IMR-90 (cell line): ENCODE results near the gene CFAP97D1. TPM values are rescaled to one million over a fixed set of nuclear protein-coding genes. Genes with fewer than 3 reads are reported as not detected.

Source experiments
- ATAC-seq: fragments of 200-7000 bp; cut with Tn5 transposase; 2 replicates; pipeline ENCODE4 v1.9.1; 2020; ENCODE audit warnings: low read depth, mild to moderate bottlenecking, moderate library complexity
- BruUV-seq: library from RNA; stranded (reverse); fragments of 400-500 nt; replicated peaks from 2 replicates; lab custom pipeline; 2021; lab: Mats Ljungman, UMichigan
- CTCF ChIA-PET: fragments of 300-600 bp; formaldehyde crosslinking; extraction: SDS; loops from one replicate; lab custom pipeline; 2021; ENCODE audit warnings: antibody characterized with exemption; lab: Yijun Ruan, JAX
- POLR2A ChIA-PET: fragments of 300-600 bp; sonication (Branson Sonifier 250); formaldehyde crosslinking; loops from one replicate; lab custom pipeline; 2022; ENCODE audit warnings: antibody characterized with exemption; ENCODE audit not compliant: unreplicated experiment; lab: Charles Lee
- DNase-seq: peaks from one replicate; pipeline ENCODE4 v3.0.0; 2013
- H2AFZ ChIP-seq: replicated peaks from 2 replicates; pipeline ENCODE3; 2013; ENCODE audit warnings: low read length, mild to moderate bottlenecking; ENCODE audit not compliant: poor library complexity
- H2AK5ac ChIP-seq: 2 replicates; pipeline ENCODE4 v1.6.1; 2013; ENCODE audit warnings: low read depth, low read length, inconsistent platforms
- H2AK9ac ChIP-seq: replicated peaks from 2 replicates; pipeline ENCODE3; 2013; ENCODE audit warnings: mild to moderate bottlenecking, low read depth, low read length, moderate library complexity; ENCODE audit not compliant: poor library complexity
- H2BK120ac ChIP-seq: 2 replicates; pipeline ENCODE4 v1.6.1; 2013; ENCODE audit warnings: low read depth, low read length, inconsistent platforms
- H2BK15ac ChIP-seq: 3 replicates; pipeline ENCODE4 v1.6.1; 2013; ENCODE audit warnings: low read depth, low read length, inconsistent platforms
- H2BK20ac ChIP-seq: 2 replicates; pipeline ENCODE4 v1.6.1; 2013; ENCODE audit warnings: low read depth, mild to moderate bottlenecking, inconsistent platforms, low read length, moderate library complexity
- H2BK5ac ChIP-seq: 2 replicates; pipeline ENCODE4 v1.6.1; 2013; ENCODE audit warnings: mild to moderate bottlenecking, low read depth, low read length, inconsistent platforms; ENCODE audit not compliant: poor library complexity, severe bottlenecking
- H3K14ac ChIP-seq: replicated peaks from 2 replicates; pipeline ENCODE4 v1.6.1; 2013; ENCODE audit warnings: low read depth, low read length, inconsistent platforms
- H3K18ac ChIP-seq: 2 replicates; pipeline ENCODE4 v1.6.1; 2013; ENCODE audit warnings: low read depth, low read length, control low read depth
- H3K23ac ChIP-seq: 2 replicates; pipeline ENCODE4 v1.6.1; 2013; ENCODE audit warnings: low read depth, low read length, inconsistent platforms
- H3K27ac ChIP-seq: 2 replicates; pipeline ENCODE4 v1.5.1; 2013; ENCODE audit warnings: mild to moderate bottlenecking, control low read depth, low read length; ENCODE audit not compliant: insufficient read depth
- H3K27me3 ChIP-seq: 2 replicates; pipeline ENCODE4 v1.6.1; 2013; ENCODE audit warnings: low read length; ENCODE audit not compliant: control insufficient read depth, insufficient read depth
- H3K36me3 ChIP-seq: 2 replicates; pipeline ENCODE4 v1.6.1; 2013; ENCODE audit warnings: low read length, mixed read lengths; ENCODE audit not compliant: control insufficient read depth, insufficient read depth
- H3K4ac ChIP-seq: 2 replicates; pipeline ENCODE4 v1.6.1; 2013; ENCODE audit warnings: low read depth, low read length, inconsistent platforms
- H3K4me1 ChIP-seq: 2 replicates; pipeline ENCODE4 v1.6.1; 2013; ENCODE audit warnings: low read length, mixed read lengths; ENCODE audit not compliant: control insufficient read depth, insufficient read depth
- H3K4me2 ChIP-seq: 2 replicates; pipeline ENCODE4 v1.6.1; 2013; ENCODE audit warnings: low read depth, mild to moderate bottlenecking, control low read depth, low read length, moderate library complexity
- H3K4me3 ChIP-seq: 2 replicates; pipeline ENCODE4 v1.5.1; 2013; ENCODE audit warnings: low read depth, mild to moderate bottlenecking, control low read depth, low read length, moderate library complexity; ENCODE audit not compliant: insufficient read depth
- H3K56ac ChIP-seq: 2 replicates; pipeline ENCODE4 v1.6.1; 2013; ENCODE audit warnings: low read length, inconsistent platforms; ENCODE audit not compliant: insufficient read depth; ENCODE audit errors: extremely low read depth
- H3K79me1 ChIP-seq, 2 experiments: 2 replicates each; pipeline ENCODE4 v1.6.1; 2013; ENCODE audit warnings: low read length in 2 of 2, inconsistent platforms in 1 of 2, low read depth in 1 of 2
- H3K9ac ChIP-seq: 2 replicates; pipeline ENCODE4 v1.6.1; 2013; ENCODE audit warnings: low read depth, low read length, control low read depth
- H3K9me1 ChIP-seq: 2 replicates; pipeline ENCODE4 v1.6.1; 2013; ENCODE audit warnings: low read length, inconsistent platforms; ENCODE audit not compliant: insufficient read depth
- H3K9me3 ChIP-seq: 2 replicates; pipeline ENCODE4 v1.6.1; 2013; ENCODE audit warnings: low read length; ENCODE audit not compliant: control insufficient read depth, insufficient read depth
- H4K20me1 ChIP-seq: 2 replicates; pipeline ENCODE4 v1.6.1; 2013; ENCODE audit warnings: low read length, inconsistent platforms; ENCODE audit not compliant: insufficient read depth
- H4K5ac ChIP-seq: 2 replicates; pipeline ENCODE4 v1.6.1; 2013; ENCODE audit warnings: mild to moderate bottlenecking, low read depth, low read length, control low read depth
- H4K8ac ChIP-seq, 2 experiments: 2 replicates each; pipeline ENCODE4 v1.6.1; 2013; ENCODE audit warnings: low read depth in 2 of 2, low read length in 2 of 2, control low read depth in 1 of 2, inconsistent platforms in 1 of 2
- H4K91ac ChIP-seq: 2 replicates; pipeline ENCODE4 v1.6.1; 2013; ENCODE audit warnings: low read depth, low read length, inconsistent platforms; ENCODE audit not compliant: insufficient read depth
- BHLHE40 ChIP-seq: fragments of 150-350 bp; IDR thresholded peaks from 2 replicates; pipeline ENCODE4 v1.6.1; 2016; ENCODE audit warnings: mild to moderate bottlenecking, low read depth, low read length
- CEBPB ChIP-seq: IDR thresholded peaks from 2 replicates; pipeline ENCODE4 v1.6.1; 2012; ENCODE audit warnings: low read depth, low read length, improper control_type of control experiment
- CHD1 ChIP-seq: IDR thresholded peaks from 2 replicates; pipeline ENCODE4 v1.6.1; 2012; ENCODE audit warnings: low read depth, low read length, improper control_type of control experiment
- MAFK ChIP-seq: IDR thresholded peaks from 2 replicates; pipeline ENCODE4 v1.6.1; 2012; ENCODE audit warnings: low read depth, low read length, improper control_type of control experiment
- MXI1 ChIP-seq: IDR thresholded peaks from 2 replicates; pipeline ENCODE4 v1.6.1; 2012; ENCODE audit warnings: low read depth, mild to moderate bottlenecking, low read length, moderate library complexity, borderline replicate concordance
- NFE2L2 ChIP-seq: fragments of 150-350 bp; IDR thresholded peaks from 2 replicates; pipeline ENCODE4 v1.6.1; 2016; ENCODE audit warnings: low read depth, mild to moderate bottlenecking, low read length
- POLR2A ChIP-seq: IDR thresholded peaks from 2 replicates; pipeline ENCODE4 v1.6.1; 2012; ENCODE audit warnings: mild to moderate bottlenecking, low read depth, low read length
- RCOR1 ChIP-seq: IDR thresholded peaks from 2 replicates; pipeline ENCODE4 v1.6.1; 2012; ENCODE audit warnings: mild to moderate bottlenecking, low read length, improper control_type of control experiment; ENCODE audit not compliant: insufficient replicate concordance
- SMC3 ChIP-seq: fragments of 150-350 bp; IDR thresholded peaks from 2 replicates; pipeline ENCODE4 v1.6.1; 2016; ENCODE audit warnings: low read depth, mild to moderate bottlenecking, antibody characterized with exemption, low read length, moderate library complexity
- WGBS, 2 experiments: methylation state at CpG; one replicate each; pipeline versions ENCODE4 v1.1.5 to v1.1.7; 2013; ENCODE audit warnings: missing lambda C conversion rate in 2 of 2; ENCODE audit not compliant: insufficient read length in 1 of 2; ENCODE audit errors: extremely low coverage in 2 of 2; 5-methylcytosine and 5-hydroxymethylcytosine counted together
- dilution Hi-C: fragments of 300-500 bp; cut with HindIII; formaldehyde crosslinking; loops from one replicate; pipeline ENCODE4 v1.14.3; 2018; ENCODE audit warnings: low sequenced_read_pairs; ENCODE audit not compliant: unreplicated experiment
- in situ Hi-C: fragments of 300-500 bp; cut with MboI; formaldehyde crosslinking; loops from 3 replicates; pipeline ENCODE4 v1.14.3; 2019; ENCODE audit warnings: low sequenced_read_pairs, inconsistent platforms, mixed read lengths
- intact Hi-C: fragments of 100-400 bp; cut with micrococcal nuclease; formaldehyde crosslinking; loops from 2 replicates; pipeline ENCODE4 v1.10.0; 2022
- polyA plus RNA-seq, 3 experiments: library from polyadenylated mRNA; depleted of rRNA; stranded (reverse); fragments of >200 nt; gene quantifications; 2 replicates each; pipeline ENCODE4 v1.2.3, GENCODE V29; 2012; ENCODE audit warnings: low replicate concordance in 1 of 3
- total RNA-seq: library from RNA; depleted of rRNA; stranded (reverse); fragments of >200 nt; gene quantifications from 2 replicates; pipeline ENCODE4 v1.2.3, GENCODE V29; 2012
- TF ChIP-seq, protein P1 (sequence below): conservative IDR thresholded peaks from 2 replicates; pipeline ENCODE4 v1.5.1; 2012; ENCODE audit warnings: mild to moderate bottlenecking, low read depth, low read length, improper control_type of control experiment
- TF ChIP-seq, protein P2 (sequence below): fragments of 150-350 bp; IDR thresholded peaks from 2 replicates; pipeline ENCODE4 v1.6.1; 2016; ENCODE audit warnings: low read depth, mild to moderate bottlenecking, low read length, moderate library complexity, borderline replicate concordance

Gene CFAP97D1
- total and polyA plus RNA-seq, 2 of the 4 experiments (the other 2 are of a cell fraction) = under 0.01 TPM; not detected in 1

DNA sequence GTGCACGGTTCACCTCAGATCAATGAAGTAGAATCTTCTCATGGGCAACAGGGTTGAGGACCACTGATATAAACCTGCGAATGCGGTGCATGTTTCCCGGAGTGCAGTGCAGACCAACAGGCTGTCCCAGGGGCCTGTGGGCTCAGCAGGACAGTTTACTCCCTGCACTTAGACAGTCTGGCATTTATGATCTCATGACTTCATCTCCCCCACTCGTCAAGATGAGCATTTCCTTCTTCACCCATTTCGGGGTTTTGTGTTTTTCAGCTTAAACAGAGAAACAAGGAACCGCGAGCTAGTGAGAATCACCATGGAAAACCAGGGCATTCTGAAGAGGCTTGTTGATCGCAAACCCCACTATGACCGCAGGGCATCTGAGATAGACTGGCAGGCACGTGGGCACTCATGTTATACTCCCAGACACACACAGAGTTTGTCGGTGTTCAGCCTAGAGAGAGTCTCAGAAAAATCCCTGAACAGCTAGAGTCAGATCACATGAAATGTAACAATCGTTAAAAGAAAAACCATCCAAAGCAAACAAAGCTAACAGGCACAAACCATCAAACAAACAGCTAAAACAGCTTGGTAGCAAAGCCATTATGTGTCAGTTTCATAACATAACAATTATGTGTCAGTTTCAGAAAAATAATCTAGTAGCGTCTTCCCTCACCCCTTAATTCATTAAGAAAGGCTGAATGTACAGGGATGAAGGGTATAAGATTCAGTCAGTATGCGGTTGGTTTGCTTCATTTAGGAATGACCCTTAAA lies 2.9 kb downstream of the CFAP97D1 start:
- no peak overlapping the region for H2AK9ac ChIP-seq
- peak overlapping the region; percentile 29; the same call in 1 of the 3 replicates for H2BK15ac ChIP-seq
- peak overlapping the region; percentile 24 for H3K14ac ChIP-seq
- in situ Hi-C loops (no loop called here), intact Hi-C loops (loop anchor here (5.0 kb wide), 2 partner anchors 64 to 379 kb away; partner anchors contain the start of gene CD300LG), dilution Hi-C loops (no loop called here)
- H4K8ac ChIP-seq = peak overlapping the region in 1 of 2 experiments; percentile 50; a peak in 1 of 4 replicates
- H3K4ac ChIP-seq = peak overlapping the region; percentile 24; the same call in 1 of the 2 replicates
- H3K27me3 ChIP-seq = no peaks in the 10 kb centered on the region
- H3K4me1 ChIP-seq = peaks cover 7% of the 10 kb centered on the region
- DNase-seq = no peak
- H3K79me1 ChIP-seq = peaks cover 0 to under 1% of the 10 kb centered on the region in 2 experiments; a peak in 1 of 4 replicates
- no peak overlapping the region for H3K27ac ChIP-seq
- no peak overlapping the region; the same call in 1 of the 2 replicates for H3K4me2 ChIP-seq
- H3K9me3 ChIP-seq = no peaks in the 10 kb centered on the region
- peaks cover 7% of the 10 kb centered on the region for H3K9me1 ChIP-seq
- TF ChIP-seq, protein P1, sequence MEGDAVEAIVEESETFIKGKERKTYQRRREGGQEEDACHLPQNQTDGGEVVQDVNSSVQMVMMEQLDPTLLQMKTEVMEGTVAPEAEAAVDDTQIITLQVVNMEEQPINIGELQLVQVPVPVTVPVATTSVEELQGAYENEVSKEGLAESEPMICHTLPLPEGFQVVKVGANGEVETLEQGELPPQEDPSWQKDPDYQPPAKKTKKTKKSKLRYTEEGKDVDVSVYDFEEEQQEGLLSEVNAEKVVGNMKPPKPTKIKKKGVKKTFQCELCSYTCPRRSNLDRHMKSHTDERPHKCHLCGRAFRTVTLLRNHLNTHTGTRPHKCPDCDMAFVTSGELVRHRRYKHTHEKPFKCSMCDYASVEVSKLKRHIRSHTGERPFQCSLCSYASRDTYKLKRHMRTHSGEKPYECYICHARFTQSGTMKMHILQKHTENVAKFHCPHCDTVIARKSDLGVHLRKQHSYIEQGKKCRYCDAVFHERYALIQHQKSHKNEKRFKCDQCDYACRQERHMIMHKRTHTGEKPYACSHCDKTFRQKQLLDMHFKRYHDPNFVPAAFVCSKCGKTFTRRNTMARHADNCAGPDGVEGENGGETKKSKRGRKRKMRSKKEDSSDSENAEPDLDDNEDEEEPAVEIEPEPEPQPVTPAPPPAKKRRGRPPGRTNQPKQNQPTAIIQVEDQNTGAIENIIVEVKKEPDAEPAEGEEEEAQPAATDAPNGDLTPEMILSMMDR = no peak
- TF ChIP-seq SMC3 (no peak), POLR2A (no peak), MAFK (no peak), CEBPB (no peak), RCOR1 (no peak), BHLHE40 (no peak), MXI1 (no peak), CHD1 (no peak), NFE2L2 (no peak)
- TF ChIP-seq, protein P2, sequence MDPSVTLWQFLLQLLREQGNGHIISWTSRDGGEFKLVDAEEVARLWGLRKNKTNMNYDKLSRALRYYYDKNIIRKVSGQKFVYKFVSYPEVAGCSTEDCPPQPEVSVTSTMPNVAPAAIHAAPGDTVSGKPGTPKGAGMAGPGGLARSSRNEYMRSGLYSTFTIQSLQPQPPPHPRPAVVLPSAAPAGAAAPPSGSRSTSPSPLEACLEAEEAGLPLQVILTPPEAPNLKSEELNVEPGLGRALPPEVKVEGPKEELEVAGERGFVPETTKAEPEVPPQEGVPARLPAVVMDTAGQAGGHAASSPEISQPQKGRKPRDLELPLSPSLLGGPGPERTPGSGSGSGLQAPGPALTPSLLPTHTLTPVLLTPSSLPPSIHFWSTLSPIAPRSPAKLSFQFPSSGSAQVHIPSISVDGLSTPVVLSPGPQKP = no peak
- H2AK5ac ChIP-seq = peak overlapping the region; percentile 73; the same call in 1 of the 2 replicates
- no peak overlapping the region for H4K5ac ChIP-seq
- peak overlapping the region; percentile 25 for H2BK5ac ChIP-seq
- no peak overlapping the region for H2AFZ ChIP-seq
- BruUV-seq = no TSS peak
- H3K23ac ChIP-seq = peak overlapping the region; percentile 33; the same call in 1 of the 2 replicates
- ChIA-PET CTCF (interaction anchor here (0.9 to 1.2 kb wide), 2 partner anchors 64 to 246 kb away, joined by 3 read pairs; partner anchors contain the start of gene CD300LG), POLR2A (no interaction called here)
- no peak for ATAC-seq
- no peak overlapping the region for H3K9ac ChIP-seq
- H3K36me3 ChIP-seq = no peaks in the 10 kb centered on the region
- H2BK20ac ChIP-seq = peak overlapping the region; percentile 38; the same call in 1 of the 2 replicates
- no peak overlapping the region for H3K18ac ChIP-seq
- no peak overlapping the region for H3K4me3 ChIP-seq
- 79% methylated on average over 6 of the region's 15 CpGs; no CpG with 5 or more reads in 1 of the 2 experiments for WGBS, 2 experiments
- no peak overlapping the region for H3K56ac ChIP-seq
- peak overlapping the region; percentile 48; the same call in 1 of the 2 replicates for H2BK120ac ChIP-seq
- no peaks in the 10 kb centered on the region; the same call in 1 of the 2 replicates for H4K20me1 ChIP-seq
- H4K91ac ChIP-seq = no peak overlapping the region
